Hepatocyte (in vitro differentiated cells): ENCODE results near the gene IRF2BP1. TPM values are rescaled to one million over a fixed set of nuclear protein-coding genes. Genes with fewer than 3 reads are reported as not detected.
A peak's percentile ranks its signal among the peaks of the same experiment; 100 is the strongest.

Experiments used
- DNase-seq: peaks from one replicate; pipeline ENCODE4 v3.0.0-alpha.2; 2016; ENCODE audit warnings: low spot score
- H2AFZ ChIP-seq: fragments of 200-600 bp; sonication (generic); 2 replicates; pipeline ENCODE4 v1.6.0; 2016; ENCODE audit warnings: antibody characterized with exemption, mild to moderate bottlenecking
- H3K27ac ChIP-seq: fragments of 200-600 bp; sonication (generic); 2 replicates; pipeline ENCODE4 v1.5.1; 2016; ENCODE audit warnings: mild to moderate bottlenecking
- H3K27me3 ChIP-seq: fragments of 200-600 bp; sonication (generic); 2 replicates; pipeline ENCODE4 v1.6.1; 2016
- H3K36me3 ChIP-seq: fragments of 200-600 bp; sonication (generic); replicated peaks from 2 replicates; pipeline ENCODE4 v1.5.1; 2016; ENCODE audit warnings: low read depth; ENCODE audit not compliant: insufficient read depth
- H3K4me1 ChIP-seq: fragments of 200-600 bp; sonication (generic); 2 replicates; pipeline ENCODE4 v1.5.1; 2016; ENCODE audit warnings: mild to moderate bottlenecking, moderate library complexity; ENCODE audit not compliant: insufficient read depth
- H3K4me2 ChIP-seq: fragments of 200-600 bp; sonication (generic); 2 replicates; pipeline ENCODE4 v1.6.0; 2016
- H3K4me3 ChIP-seq: fragments of 200-600 bp; sonication (generic); 2 replicates; pipeline ENCODE4 v1.5.1; 2016; ENCODE audit warnings: mild to moderate bottlenecking
- H3K79me2 ChIP-seq: fragments of 200-600 bp; sonication (generic); 2 replicates; pipeline ENCODE4 v1.6.0; 2017; ENCODE audit warnings: mild to moderate bottlenecking
- H3K9me2 ChIP-seq: fragments of 200-600 bp; sonication (generic); replicated peaks from 2 replicates; pipeline ENCODE4 v1.6.0; 2017; ENCODE audit warnings: mild to moderate bottlenecking; ENCODE audit not compliant: insufficient read depth
- H3K9me3 ChIP-seq: fragments of 200-600 bp; sonication (generic); 2 replicates; pipeline ENCODE4 v1.5.1; 2016; ENCODE audit warnings: low read depth, mild to moderate bottlenecking
- H4K20me1 ChIP-seq: fragments of 200-600 bp; sonication (generic); 2 replicates; pipeline ENCODE4 v1.6.0; 2016; ENCODE audit warnings: mild to moderate bottlenecking; ENCODE audit not compliant: insufficient read depth, poor library complexity, severe bottlenecking
- EZH2 ChIP-seq: fragments of 200-600 bp; sonication (generic); IDR thresholded peaks from 2 replicates; pipeline ENCODE4 v1.6.1; 2016; ENCODE audit warnings: antibody characterized with exemption, mild to moderate bottlenecking, borderline replicate concordance
- EZH2phosphoT487 ChIP-seq: fragments of 200-600 bp; sonication (generic); IDR thresholded peaks from one replicate; pipeline ENCODE4 v1.6.1; 2018; ENCODE audit warnings: antibody characterized with exemption, mild to moderate bottlenecking, low read depth, moderate library complexity; ENCODE audit not compliant: unreplicated experiment, severe bottlenecking
- whole genome bisulfite sequencing: methylation state at CpG from one replicate; pipeline ENCODE4 v1.1.6; 2016; ENCODE audit warnings: low lambda C conversion rate; ENCODE audit errors: missing lambda C conversion rate; 5-methylcytosine and 5-hydroxymethylcytosine counted together
- polyA plus RNA-seq: library from polyadenylated mRNA; unstranded; fragments of >200 nt; fragmentation: Nextera tagmentation; extraction: Ambion mirVana; gene quantifications from 2 replicates; pipeline ENCODE4 v1.2.1, GENCODE V29; 2016
- total RNA-seq: library from RNA; depleted of rRNA; stranded (reverse); fragments of >200 nt; gene quantifications from 2 replicates; pipeline ENCODE4 v1.2.3, GENCODE V29; 2014
- TF ChIP-seq, protein P1 (sequence below): fragments of 200-600 bp; sonication (generic); IDR thresholded peaks from 2 replicates; pipeline ENCODE4 v1.5.1; 2016; ENCODE audit warnings: antibody characterized with exemption, mild to moderate bottlenecking; ENCODE audit not compliant: poor library complexity

The IRF2BP1 gene
- total and polyA plus RNA-seq, 2 experiments from 2014 or later: 11.5 to 25.2 TPM

DNA sequence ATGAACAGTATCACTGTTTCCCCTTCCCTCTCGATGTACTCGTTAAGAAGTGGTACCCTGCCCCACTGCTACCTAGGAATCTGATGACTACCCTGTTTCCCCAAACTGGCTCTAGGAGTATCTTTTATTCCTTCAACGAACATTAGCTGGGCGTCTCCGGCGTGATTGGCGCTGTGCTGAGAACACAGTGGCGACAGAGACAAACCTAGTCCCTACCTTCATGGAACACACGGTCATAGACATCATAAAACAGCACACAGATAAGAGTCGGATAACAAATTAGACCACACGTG lies 23.7 kb downstream of the IRF2BP1 start:
- no peaks in the 10 kb centered on the region for H4K20me1 ChIP-seq
- H2AFZ ChIP-seq: peak overlapping the region; percentile 44
- TF ChIP-seq EZH2 (no peak), EZH2phosphoT487 (no peak)
- TF ChIP-seq, protein P1, sequence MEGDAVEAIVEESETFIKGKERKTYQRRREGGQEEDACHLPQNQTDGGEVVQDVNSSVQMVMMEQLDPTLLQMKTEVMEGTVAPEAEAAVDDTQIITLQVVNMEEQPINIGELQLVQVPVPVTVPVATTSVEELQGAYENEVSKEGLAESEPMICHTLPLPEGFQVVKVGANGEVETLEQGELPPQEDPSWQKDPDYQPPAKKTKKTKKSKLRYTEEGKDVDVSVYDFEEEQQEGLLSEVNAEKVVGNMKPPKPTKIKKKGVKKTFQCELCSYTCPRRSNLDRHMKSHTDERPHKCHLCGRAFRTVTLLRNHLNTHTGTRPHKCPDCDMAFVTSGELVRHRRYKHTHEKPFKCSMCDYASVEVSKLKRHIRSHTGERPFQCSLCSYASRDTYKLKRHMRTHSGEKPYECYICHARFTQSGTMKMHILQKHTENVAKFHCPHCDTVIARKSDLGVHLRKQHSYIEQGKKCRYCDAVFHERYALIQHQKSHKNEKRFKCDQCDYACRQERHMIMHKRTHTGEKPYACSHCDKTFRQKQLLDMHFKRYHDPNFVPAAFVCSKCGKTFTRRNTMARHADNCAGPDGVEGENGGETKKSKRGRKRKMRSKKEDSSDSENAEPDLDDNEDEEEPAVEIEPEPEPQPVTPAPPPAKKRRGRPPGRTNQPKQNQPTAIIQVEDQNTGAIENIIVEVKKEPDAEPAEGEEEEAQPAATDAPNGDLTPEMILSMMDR: no peak
- WGBS: under 1% methylated on average over 11 of the region's 11 CpGs
- no peaks in the 10 kb centered on the region for H3K9me3 ChIP-seq
- peaks cover 6% of the 10 kb centered on the region for H3K4me1 ChIP-seq
- DNase-seq: no peak
- H3K27me3 ChIP-seq: peaks cover 13% of the 10 kb centered on the region
- H3K36me3 ChIP-seq: no peaks in the 10 kb centered on the region
- peak overlapping the region; percentile 74 for H3K4me2 ChIP-seq
- peak overlapping the region; percentile 88 for H3K27ac ChIP-seq
- peak overlapping the region; percentile 47 for H3K4me3 ChIP-seq
- H3K9me2 ChIP-seq: no peaks in the 10 kb centered on the region
- H3K79me2 ChIP-seq: peaks cover 74% of the 10 kb centered on the region

DNA sequence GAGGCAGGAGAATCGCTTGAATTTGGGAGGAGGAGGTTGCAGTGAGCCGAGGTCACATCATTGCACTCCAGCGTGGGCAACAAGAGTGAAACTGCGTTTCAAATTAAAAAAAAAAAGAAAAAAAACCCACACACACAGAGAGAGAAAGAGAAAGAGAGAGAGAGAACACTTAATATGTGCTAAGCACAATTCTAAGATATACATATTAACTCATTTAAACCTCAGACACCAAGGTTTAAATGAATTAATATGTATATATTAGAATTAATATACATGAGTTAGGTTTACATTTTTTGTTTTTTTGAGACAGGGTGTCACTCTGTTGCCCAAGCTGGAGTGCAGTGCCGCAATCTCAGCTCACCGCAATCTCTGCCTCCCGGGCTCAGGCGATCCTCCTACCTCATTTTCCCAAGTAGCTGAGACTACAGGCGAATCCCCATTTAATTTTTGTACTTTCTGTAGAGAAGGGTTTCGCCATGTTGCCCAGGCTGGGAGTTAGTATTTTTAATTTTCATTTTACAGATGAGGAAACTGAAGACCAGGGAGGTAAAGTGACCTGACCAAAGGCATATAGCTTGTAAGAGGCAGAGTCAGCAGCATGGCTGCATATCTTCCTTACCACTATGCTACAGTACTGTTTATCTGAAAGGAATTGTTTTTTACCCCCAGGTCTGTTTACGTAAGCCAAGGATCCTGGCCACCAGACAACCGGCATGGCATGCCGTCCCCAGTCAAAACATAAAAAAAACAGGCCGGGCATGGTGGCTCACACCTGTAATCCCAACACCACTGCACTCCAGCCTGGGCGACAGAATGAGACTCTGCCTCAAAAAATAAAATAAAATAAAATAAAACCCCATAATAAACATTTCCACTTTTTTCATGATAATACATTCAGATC lies 25.3 kb downstream of the IRF2BP1 start:
- peaks cover 72% of the 10 kb centered on the region for H3K79me2 ChIP-seq
- no peak for DNase-seq
- H3K27me3 ChIP-seq: peaks cover 13% of the 10 kb centered on the region
- no peaks in the 10 kb centered on the region for H3K9me2 ChIP-seq
- no peak overlapping the region for H3K4me2 ChIP-seq
- TF ChIP-seq EZH2 (no peak), EZH2phosphoT487 (no peak)
- TF ChIP-seq, protein P1: no peak
- peak overlapping the region; percentile 88 for H3K27ac ChIP-seq
- WGBS: 90% methylated on average over 15 of the region's 15 CpGs
- peaks cover 6% of the 10 kb centered on the region for H3K4me1 ChIP-seq
- H4K20me1 ChIP-seq: no peaks in the 10 kb centered on the region
- no peak overlapping the region for H3K4me3 ChIP-seq
- no peaks in the 10 kb centered on the region for H3K36me3 ChIP-seq
- no peaks in the 10 kb centered on the region for H3K9me3 ChIP-seq
- H2AFZ ChIP-seq: no peak overlapping the region

DNA sequence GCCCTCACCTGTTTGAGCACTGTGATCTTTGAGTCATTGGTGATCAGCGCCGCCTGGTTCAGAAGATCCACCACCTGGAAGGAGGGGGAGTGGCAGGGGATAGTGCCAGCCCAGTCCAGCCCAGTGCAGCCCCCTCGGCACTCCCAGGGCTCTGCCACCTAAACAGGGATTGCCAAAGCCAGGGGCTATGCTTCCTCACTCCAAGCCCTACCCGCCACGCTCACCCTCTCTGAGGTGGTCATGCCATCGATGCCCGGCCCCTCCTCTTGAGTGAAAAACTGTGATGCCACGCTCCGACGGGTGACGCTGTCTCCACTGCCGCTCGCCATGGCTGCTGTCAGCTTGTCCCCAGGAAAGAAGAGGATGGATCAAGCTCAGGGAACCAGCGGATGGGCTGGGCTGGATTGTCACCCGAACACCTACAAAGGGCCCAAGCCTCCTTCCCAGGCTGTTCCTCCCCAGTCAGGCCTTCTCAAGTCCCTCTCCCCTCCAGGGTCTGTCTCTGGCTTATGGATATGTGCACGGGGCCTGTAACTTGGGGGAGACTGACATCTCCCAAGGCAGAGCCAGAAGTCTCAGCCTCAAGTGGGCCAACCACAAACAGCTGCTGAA lies 31.7 kb downstream of the IRF2BP1 start:
- Histone ChIP-seq H3K4me1 (no peaks in the 10 kb centered on the region), H3K27me3 (no peaks in the 10 kb centered on the region), H3K4me2 (no peak overlapping the region), H4K20me1 (peaks cover 8% of the 10 kb centered on the region), H3K27ac (no peak overlapping the region), H3K9me2 (no peaks in the 10 kb centered on the region), H2AFZ (no peak overlapping the region), H3K79me2 (peaks cover 42% of the 10 kb centered on the region), H3K9me3 (no peaks in the 10 kb centered on the region), H3K4me3 (no peak overlapping the region), H3K36me3 (no peaks in the 10 kb centered on the region)
- DNase-seq: no peak
- TF ChIP-seq EZH2phosphoT487 (no peak), EZH2 (no peak)
- TF ChIP-seq, protein P1: no peak
- 97% methylated on average over 16 of the region's 16 CpGs for WGBS
